GM12892 (cell line): ENCODE measurements around the gene LPIN1.

ENCODE experiments used
- POLR2A ChIP-seq: IDR thresholded peaks from 2 replicates; pipeline ENCODE4 v1.6.1; 2011; ENCODE audit warnings: low read depth, low read length, control low read depth
- TAF1 ChIP-seq: IDR thresholded peaks from 2 replicates; pipeline ENCODE4 v1.6.1; 2011; ENCODE audit warnings: low read depth, mild to moderate bottlenecking, control low read depth, low read length, borderline replicate concordance

GRCh38 chr2:11758187-11758586 is 11.8 kb downstream of the LPIN1 start:
- no peak for TF ChIP-seq POLR2A
- no peak for TF ChIP-seq TAF1
